ENCODE results near the gene PEPD.
A peak's percentile ranks its signal among the peaks of the same experiment; 100 is the strongest.

Gene PEPD

DNA sequence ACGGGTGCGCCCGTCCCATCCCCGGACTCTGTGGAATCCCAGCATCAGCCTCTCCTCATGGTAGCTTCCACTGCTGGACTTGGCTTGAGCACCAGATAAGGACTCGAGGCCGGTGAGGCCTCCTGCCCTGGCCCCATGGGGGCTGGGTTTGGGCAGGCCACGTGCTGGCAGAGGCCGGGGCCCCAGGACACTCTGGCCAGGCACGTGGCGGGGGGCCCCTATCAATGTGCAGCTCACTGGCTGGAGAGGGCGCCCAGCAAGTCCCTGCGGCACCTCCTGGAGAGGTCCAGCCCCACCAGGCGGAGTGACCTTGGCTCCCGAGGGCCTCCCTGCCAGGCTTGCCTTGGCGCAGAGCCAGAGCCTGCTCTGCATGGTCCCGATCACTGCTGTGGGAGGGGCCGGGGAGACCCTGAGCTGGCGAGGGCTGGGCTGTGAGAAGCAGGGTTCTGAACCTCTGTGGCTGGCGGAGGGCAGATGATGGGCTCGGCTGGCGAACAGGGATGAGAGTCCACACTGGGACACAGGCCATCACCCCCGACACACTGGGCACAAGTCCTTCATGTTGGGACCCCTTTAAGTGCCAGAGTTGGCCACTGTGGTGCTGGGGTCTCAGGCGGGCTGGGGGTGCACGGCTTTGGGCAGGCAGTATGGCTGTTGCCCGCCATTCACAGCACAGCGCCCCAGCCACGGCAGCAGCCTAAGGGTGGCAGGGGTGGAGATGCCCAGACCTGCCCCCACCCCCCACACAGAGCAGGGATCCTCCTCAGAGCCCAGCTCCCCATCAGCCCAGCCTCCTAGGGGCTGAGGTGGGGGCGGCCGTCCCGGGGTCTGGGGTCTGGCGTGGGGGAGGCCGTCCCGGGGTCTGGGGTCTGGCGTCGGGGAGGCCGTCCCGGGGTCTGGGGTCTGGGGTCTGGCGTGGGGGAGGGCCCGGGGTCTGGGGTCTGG is 129.0 kb downstream of the PEPD start:
- Histone ChIP-seq H3K4me3 (replicated peaks; ENCODE audit: insufficient read depth, low read length) (no peak overlapping the region), H3K27me3 (ENCODE audit: insufficient read depth, poor library complexity, severe bottlenecking) (no peaks in the 10 kb centered on the region), H3K27ac (replicated peaks) (no peak overlapping the region)
- DNase-seq (ENCODE audit: low read depth in 1 of 2, low spot score in 1 of 2), result no peak
- TF ChIP-seq SPI1 (IDR thresholded peaks at IDR 0.05; ENCODE audit: borderline replicate concordance, low read depth) (no peak), POLR2AphosphoS5 (IDR thresholded peaks at IDR 0.05; ENCODE audit: low read depth) (no peak), CTCF (IDR thresholded peaks at IDR 0.05; ENCODE audit: insufficient read depth, low read length) (no peak), GABPA (IDR thresholded peaks at IDR 0.05; ENCODE audit: low read depth) (no peak)
- TF ChIP-seq, protein P1, sequence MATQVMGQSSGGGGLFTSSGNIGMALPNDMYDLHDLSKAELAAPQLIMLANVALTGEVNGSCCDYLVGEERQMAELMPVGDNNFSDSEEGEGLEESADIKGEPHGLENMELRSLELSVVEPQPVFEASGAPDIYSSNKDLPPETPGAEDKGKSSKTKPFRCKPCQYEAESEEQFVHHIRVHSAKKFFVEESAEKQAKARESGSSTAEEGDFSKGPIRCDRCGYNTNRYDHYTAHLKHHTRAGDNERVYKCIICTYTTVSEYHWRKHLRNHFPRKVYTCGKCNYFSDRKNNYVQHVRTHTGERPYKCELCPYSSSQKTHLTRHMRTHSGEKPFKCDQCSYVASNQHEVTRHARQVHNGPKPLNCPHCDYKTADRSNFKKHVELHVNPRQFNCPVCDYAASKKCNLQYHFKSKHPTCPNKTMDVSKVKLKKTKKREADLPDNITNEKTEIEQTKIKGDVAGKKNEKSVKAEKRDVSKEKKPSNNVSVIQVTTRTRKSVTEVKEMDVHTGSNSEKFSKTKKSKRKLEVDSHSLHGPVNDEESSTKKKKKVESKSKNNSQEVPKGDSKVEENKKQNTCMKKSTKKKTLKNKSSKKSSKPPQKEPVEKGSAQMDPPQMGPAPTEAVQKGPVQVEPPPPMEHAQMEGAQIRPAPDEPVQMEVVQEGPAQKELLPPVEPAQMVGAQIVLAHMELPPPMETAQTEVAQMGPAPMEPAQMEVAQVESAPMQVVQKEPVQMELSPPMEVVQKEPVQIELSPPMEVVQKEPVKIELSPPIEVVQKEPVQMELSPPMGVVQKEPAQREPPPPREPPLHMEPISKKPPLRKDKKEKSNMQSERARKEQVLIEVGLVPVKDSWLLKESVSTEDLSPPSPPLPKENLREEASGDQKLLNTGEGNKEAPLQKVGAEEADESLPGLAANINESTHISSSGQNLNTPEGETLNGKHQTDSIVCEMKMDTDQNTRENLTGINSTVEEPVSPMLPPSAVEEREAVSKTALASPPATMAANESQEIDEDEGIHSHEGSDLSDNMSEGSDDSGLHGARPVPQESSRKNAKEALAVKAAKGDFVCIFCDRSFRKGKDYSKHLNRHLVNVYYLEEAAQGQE (IDR thresholded peaks at IDR 0.05; ENCODE audit: insufficient replicate concordance, low read depth), result no peak

DNA sequence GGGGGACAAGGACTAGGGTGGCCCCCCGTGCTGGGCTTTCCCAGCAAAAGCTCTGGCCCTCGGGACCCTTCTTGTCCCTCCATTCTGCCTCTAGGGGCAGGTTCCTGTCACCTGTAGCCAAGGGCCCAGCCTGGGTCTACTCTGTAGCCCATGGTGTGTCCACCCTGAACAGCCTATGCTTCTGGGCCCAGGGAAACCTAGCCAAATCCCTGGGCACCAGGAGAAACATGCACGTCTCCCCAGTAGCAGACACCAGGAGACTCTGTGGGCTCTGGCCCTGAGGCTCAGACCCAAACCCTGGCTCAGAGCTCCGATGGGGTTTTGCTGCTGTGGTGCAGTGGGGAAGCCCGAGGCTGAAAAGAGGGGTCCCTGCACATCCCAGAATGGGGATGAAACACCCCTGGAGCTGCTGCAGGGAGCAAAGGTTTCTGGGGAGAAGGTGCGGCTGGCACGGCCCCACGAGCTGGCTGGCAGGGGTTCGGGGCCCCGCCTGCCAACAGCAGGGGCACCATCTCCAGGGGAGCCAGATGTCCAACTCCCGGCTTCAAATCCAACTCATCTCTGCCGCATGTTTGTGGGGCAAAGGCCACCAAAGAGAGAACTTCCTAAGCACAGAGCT is 129.9 kb downstream of the PEPD start:
- no peak overlapping the region for H3K4me3 ChIP-seq (replicated peaks; ENCODE audit: insufficient read depth, low read length)
- H3K27me3 ChIP-seq (ENCODE audit: insufficient read depth, poor library complexity, severe bottlenecking), result no peaks in the 10 kb centered on the region
- no peak overlapping the region for H3K27ac ChIP-seq (replicated peaks)
- no peak for TF ChIP-seq POLR2AphosphoS5 (IDR thresholded peaks at IDR 0.05; ENCODE audit: low read depth)
- TF ChIP-seq SPI1 (IDR thresholded peaks at IDR 0.05; ENCODE audit: borderline replicate concordance, low read depth), result no peak
- no peak for TF ChIP-seq CTCF (IDR thresholded peaks at IDR 0.05; ENCODE audit: insufficient read depth, low read length)
- TF ChIP-seq GABPA (IDR thresholded peaks at IDR 0.05; ENCODE audit: low read depth), result no peak
- TF ChIP-seq, protein P1 (IDR thresholded peaks at IDR 0.05; ENCODE audit: insufficient replicate concordance, low read depth), result no peak
- DNase-seq (ENCODE audit: low read depth in 1 of 2, low spot score in 1 of 2), result no peak

DNA sequence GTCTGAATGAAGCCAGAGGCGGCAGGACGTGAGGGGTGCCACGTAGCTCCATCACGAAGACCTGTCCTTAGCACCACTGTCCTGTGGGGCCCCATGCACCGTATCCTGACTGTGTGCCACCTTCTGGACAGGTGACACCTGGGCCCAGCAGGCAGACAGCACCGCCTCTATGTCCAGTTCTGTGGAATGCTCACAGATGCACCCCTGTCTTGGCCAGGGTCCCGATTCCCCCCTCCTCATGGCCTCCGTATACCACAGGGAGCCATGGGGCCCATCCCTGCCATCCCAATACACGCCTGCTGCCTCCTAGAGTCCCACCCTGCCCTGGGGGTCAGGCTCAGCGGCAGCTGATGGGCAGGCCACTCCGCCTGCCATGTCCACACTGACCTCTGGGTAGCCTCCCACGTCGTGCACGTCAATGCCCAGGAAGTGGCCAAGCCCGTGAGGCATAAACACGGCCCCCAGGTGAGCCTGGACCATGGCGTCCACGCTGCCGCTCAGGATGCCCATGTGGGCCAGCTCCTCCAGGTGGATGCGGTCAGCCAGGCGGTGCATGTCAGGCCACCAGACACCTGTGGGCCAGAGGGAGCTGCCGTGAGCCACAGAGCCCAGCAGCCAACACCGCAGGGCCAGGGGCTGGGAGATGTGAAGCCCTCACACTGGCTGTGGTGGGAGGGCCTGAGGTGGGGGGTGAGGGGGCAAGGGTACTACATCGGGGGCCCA is 130.5 kb downstream of the PEPD start:
- H3K4me3 ChIP-seq (replicated peaks; ENCODE audit: insufficient read depth, low read length), result no peak overlapping the region
- H3K27ac ChIP-seq (replicated peaks), result peak overlapping the region; percentile 13
- no peaks in the 10 kb centered on the region for H3K27me3 ChIP-seq (ENCODE audit: insufficient read depth, poor library complexity, severe bottlenecking)
- no peak for TF ChIP-seq POLR2AphosphoS5 (IDR thresholded peaks at IDR 0.05; ENCODE audit: low read depth)
- no peak for TF ChIP-seq GABPA (IDR thresholded peaks at IDR 0.05; ENCODE audit: low read depth)
- no peak for TF ChIP-seq CTCF (IDR thresholded peaks at IDR 0.05; ENCODE audit: insufficient read depth, low read length)
- TF ChIP-seq, protein P1 (IDR thresholded peaks at IDR 0.05; ENCODE audit: insufficient replicate concordance, low read depth), result no peak
- TF ChIP-seq SPI1 (IDR thresholded peaks at IDR 0.05; ENCODE audit: borderline replicate concordance, low read depth), result no peak
- DNase-seq (ENCODE audit: low read depth in 1 of 2, low spot score in 1 of 2), result no peak

Data from HL-60 (cell line).